Activated CD8-positive, alpha-beta memory T cell treated with anti-CD3 and anti-CD28 coated beads for 24 hours (primary cell): Measurements from ENCODE around the gene COL27A1.

Experiments
- DNase-seq: peaks from one replicate; pipeline ENCODE4 v3.0.0-alpha.2; 2020

The COL27A1 gene

GRCh38 chr9:114229295-114229694, 74.0 kb downstream of the COL27A1 start:
- DNase-seq: no peak

DNA sequence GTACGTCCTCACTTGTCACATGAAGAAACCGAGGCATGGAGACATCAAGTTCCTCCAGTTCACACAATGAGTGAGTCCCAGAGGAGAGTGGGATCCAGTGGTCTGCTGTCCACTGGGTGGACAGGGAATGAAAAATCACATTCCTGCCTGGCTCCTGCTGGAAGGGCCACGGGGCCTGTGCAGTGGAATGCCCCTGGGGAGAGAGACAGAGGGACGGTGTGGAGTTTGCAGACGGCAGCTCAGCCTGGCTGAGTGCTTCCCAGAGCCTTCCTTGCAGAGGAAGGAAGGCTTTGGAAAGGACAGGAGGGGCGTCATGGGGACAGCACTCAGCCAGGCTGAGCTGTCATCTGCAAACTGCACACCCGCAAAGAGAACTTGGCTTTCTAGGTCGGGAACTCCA, 74.7 kb downstream of the COL27A1 start:
- no peak for DNase-seq

DNA sequence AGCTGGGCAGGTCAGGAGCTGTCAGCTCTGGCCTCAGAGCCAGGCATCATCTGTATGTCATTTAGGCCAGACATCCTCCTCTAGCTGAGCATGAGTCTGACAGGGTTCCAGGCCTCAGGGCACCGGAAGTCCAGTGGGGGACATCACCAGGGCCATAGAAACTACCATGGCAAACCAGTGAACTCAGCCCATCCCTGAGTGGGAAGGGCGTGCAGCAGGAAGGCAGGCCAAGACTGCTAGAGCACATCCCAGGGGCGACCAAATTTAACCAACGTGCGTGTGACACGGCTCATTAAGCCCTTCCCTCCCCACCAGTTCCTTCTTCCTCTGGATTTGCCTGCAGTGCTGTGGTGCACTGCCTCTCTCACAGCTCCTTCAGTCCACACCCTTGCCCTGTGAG, 75.9 kb downstream of the COL27A1 start:
- DNase-seq: no peak

- DNase-seq: no peak
These were observed 76.5 kb downstream of the COL27A1 start for GRCh38 chr9:114231719-114232449.

DNA sequence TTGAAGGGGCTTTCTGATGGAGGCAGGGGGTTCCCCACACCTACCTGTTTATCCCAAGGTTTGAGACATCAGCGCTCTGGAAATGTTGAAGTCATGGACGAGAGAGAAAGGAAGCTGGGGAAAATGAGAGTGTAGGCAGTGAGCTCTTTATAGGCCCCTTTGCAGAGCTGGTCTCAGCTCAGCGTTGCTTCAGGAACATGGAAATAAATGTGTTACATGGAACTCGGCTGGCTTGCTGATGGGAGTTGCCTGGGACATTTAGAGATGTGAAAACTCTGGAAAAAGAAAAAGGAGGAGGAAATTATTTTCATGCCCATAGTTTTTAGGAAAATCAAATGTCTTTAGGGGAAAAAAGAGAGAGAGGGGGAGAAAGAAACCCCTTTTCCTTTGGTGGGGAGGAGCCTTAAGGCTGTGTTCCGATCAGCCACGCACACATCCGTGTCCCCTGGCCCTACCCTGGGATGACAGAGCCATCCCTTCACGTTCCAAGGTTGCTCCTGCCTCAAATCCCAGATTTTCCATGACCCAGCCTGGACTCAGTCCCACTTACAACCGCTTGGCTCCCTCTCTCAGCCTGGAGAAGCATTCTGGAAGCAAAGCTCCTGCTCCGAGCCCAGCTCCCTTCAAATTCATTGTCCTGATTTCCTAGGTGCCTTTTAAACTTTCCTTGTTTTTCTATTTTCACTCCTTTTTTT, 78.3 kb downstream of the COL27A1 start:
- no peak for DNase-seq

GRCh38 chr9:114235033-114235661, 79.8 kb downstream of the COL27A1 start:
- DNase-seq: no peak

GRCh38 chr9:114236391-114237138, 81.2 kb downstream of the COL27A1 start:
- DNase-seq: no peak

GRCh38 chr9:114237247-114237646, 81.9 kb downstream of the COL27A1 start:
- DNase-seq: no peak

GRCh38 chr9:114237781-114238180, 82.4 kb downstream of the COL27A1 start:
- DNase-seq: no peak

DNA sequence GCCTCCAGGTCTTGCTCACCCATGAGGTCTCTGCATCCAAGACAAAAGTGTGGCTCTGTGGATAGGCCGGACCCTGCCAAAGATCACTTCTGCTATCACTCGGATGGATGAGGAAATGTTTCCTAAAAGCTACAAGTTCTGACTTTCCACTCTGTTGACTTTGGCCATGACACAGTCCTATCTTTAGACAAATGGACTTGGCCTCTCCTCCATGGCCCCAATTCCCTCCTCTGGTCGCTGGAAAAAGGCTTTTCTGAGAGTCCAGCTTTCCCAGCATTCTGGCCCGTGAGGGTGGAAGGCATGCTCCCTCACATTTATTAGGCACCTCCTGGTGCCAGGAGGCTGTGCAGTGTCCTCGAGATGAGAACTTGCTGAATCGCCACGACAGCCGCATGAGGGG, 83.1 kb downstream of the COL27A1 start:
- no peak for DNase-seq

DNA sequence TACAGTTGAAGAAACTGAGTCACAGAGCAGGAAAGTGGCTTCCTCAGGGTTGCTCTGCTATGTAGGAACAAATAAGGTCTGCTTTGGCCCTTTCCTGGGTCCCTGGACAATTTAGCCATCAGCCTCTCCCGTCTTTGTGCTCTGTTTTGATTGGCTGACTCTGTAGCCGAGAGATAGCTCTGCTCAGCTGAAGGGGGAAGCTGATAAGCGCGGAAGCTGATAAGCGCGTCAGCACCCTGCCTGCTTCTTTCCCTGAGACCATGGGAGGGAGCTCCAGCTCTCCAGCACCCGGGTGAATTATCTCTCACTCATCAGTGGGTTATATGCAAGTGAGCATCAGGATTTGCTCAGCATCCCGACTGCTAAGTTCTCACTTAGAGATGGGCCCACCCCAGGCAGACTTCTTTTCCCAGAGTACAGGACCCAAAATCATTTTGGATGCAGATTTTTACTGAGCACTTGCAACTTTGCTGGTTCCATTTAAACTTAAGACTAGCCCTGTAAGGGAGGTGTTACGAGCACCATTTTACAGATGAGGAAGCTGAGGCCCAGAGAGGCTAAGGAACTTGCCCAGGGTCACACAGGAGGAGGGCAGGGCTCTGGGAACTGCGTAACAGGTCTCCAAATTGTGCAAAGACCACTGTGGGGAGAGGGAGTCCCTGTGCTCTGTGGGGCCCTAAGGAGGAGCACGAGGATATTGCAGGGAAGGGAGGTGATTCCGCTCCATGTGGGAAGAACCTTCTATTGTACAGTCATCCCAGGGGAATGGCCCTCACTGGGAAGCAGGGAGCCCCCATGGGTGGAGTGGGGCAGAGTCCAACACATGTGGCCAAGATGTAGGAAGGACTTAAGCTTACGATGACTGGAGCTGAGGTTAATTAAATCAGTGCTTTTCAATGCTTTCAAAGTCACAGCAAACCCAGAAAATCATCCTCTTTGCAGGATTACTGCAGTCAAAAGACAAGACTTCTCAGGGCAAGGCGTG, 83.8 kb downstream of the COL27A1 start:
- DNase-seq: no peak

DNA sequence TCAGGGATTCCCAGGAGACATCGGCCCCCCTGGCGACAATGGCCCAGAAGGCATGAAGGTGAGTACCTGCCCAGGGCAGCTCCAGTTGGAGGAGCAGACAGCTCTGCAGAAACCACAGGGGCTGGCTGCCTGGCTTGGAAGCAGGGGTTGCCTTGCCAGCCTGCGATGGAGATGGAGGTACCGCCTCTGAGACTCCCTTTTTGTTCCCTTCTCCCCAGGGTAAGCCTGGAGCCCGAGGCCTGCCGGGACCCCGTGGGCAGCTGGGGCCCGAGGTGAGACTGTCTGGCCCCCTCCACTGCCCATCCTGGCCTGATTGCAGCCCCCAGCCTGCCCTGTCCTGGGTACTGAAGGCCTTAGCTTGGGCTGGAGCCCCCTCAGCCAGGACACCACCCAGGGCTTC, 84.9 kb downstream of the COL27A1 start:
- DNase-seq: no peak

DNA sequence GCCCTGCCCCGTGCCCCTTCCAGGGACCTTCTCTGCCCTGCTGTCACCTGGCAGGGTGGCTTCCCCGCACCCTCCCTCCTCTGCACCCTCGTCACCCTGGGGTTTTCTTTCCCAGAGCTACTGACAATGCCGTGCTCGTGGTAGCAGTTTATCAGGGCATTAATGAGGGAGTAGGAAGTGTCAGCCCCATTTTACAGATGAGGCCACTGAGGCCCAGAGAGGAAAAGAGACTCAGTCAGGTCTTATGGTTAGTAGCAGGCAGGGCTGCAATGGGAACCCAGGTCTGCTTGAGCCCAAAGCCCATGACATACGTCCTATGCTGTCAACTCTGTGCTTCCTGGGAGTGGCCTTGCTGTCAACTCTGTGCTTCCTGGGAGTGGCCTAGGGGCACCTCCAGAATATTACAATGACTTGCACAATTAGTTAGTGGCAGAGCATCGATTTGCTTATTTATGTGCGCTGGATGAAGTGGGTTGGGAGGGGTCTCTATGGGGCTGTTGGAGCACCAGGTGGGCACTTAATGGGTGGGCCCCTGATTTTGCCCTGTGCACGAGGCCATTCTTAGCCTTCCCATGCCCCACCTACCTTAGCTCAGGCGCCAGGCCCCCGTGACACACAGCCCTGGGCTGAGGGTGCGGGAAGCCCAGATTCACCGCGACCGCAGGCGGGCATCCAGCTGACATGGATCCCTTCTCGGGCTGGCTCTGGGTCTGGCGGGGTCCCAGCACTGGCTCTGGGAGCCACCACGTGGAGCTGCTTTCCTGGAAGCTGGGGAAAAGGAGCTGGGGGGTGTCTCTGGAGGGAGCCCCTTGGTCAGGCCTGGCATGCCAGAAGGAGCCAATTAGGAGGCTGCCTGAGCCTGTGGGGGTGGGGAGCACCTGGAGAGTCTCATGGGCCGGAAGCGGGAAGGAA, 85.6 kb downstream of the COL27A1 start:
- DNase-seq: no peak

- DNase-seq: no peak
These were observed 87.5 kb downstream of the COL27A1 start for GRCh38 chr9:114242837-114243236.

DNA sequence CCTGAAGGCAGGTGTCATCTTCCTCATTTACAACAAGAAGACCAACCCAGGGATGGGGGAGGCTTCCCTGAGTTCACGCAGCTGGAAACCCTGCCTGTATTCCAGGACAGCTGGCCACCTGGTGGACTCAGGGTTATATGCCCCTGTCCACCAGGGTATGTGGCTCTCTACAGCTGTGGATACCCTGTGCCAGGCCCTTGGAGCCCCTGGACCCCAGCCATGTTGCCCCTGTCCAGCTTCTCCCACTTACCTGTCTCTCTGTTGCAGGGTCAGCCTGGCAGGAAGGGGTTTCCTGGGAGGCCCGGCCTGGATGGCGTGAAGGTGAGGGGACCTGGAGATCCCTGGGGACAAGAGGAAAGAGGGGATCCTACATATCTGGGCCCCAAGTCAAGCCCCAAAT, 87.9 kb downstream of the COL27A1 start:
- DNase-seq: no peak

DNA sequence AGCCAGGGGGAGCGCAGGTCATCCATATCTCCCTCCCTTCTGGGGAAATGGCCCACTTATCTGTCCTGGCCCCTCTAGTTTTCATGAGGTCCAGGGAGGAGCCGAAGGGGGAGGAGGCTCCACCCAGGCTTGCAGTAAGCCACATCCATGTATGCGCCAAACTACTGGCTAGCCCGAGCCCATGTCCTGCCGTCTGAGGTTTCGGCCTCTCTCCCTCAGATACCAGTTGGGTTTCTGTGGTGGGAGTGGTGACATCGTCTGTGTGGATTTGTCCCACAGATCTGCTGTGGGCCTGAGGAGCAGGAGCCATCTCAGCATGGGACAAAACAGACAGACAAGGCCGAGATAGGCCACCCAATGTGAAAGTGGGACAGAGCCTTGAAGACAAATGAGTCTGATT, 89.2 kb downstream of the COL27A1 start:
- no peak for DNase-seq

GRCh38 chr9:114246558-114246957, 91.2 kb downstream of the COL27A1 start:
- no peak for DNase-seq

DNA sequence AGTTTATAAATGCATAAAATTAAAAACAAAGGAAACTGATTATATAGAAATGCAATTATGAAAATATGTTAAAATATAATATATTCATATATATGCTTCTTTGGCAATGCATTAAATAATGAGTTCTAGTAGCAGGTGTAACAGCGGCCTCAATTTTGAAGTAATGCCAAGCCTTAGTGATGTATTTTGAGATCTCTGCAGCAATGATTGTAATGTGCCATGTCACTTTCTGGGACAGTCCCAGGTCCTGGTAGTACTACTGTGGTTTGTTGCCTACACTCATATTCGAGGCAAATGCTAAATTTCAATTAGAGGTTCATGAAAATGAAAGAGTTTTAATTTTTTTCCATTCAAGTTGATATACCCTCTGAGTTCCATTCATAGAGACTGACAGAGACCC, 91.7 kb downstream of the COL27A1 start:
- DNase-seq: no peak

DNA sequence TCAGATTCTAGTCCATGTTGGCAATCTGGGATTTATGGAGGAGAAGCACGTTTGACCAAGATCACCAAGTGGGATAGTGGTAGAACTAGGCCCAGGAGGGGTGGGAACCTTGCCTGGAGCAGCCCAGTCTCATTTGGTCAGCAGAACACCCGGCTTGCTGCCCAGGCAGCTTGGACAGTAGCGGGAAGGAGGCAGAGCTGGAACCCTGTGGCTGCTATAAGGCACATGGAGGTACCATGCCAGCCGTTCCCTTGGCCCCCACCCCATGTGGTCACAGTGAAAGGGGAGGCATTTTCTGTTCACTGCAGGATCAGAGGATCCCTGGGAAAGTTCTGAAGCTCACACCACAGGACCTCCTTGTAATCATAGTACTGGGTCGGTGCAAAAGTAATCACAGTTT, 92.2 kb downstream of the COL27A1 start:
- no peak for DNase-seq

DNA sequence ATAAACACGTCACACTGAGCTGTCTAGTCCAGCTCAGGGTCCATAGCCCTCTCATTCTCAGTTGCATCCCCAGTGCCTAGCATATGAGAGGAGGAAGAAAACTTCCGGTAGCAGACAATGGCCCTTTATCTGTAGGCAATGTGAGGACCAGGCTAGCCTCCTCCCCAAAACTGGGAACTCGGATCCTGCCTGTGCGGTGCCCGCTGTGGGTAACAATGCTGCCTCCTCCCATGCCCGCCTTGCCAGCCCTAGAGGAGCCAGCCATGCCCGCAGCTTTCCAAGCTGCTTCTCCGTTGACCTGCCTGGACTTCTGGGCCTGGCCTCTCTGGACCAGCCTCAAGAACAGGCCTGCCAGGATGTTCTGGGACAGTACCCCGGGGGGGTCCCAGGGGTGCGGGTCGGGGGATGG, 93.0 kb downstream of the COL27A1 start:
- no peak for DNase-seq
